ENCODE data around the gene PSMD13.

The PSMD13 gene

DNA sequence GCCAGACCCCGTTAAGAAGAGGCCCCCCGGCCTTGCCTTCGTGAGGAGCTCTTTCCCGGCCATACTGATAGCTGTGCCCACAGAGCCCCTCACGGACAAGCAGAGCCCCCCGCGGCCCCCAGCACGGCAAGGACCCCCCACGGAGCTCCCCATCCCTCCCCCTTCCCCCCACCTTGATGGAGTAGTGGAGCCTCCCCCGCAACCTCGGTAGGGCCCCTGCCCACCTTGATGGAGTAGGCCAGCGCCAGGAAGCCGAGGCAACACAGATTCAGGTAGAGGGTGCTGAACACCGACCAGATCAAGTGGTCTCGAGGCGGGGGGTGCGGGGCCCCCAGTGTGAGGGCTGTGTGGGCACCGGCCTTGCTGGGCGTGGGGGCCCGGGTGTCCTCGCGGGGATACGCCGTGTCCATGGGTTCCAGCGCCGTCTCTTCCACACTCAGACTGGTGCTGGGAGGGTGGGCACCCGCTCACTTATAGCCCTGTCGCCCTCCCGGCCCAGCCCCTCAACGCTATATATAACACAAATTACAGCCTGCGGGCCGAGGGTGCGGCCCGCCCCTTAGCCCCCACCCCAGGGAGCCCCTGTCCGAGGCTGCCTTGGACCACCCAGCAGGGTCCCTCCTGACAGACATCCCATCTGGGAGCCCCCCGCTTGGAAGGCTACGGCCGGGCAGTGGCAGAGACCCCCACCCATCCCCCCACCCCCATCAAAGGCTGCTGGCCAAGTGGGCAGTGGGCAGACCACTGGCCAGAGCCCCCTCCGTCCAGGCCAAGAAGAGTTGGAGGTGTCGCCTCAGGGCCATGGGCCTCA is 62.5 kb downstream of the PSMD13 start, which contains the start of gene IFITM5:
TSS of gene IFITM5 (minus strand) at position 446 of the 811 bp plus-strand sequence. CDS start at position 410, 36 bp downstream.
- TF ChIP-seq, protein P1, sequence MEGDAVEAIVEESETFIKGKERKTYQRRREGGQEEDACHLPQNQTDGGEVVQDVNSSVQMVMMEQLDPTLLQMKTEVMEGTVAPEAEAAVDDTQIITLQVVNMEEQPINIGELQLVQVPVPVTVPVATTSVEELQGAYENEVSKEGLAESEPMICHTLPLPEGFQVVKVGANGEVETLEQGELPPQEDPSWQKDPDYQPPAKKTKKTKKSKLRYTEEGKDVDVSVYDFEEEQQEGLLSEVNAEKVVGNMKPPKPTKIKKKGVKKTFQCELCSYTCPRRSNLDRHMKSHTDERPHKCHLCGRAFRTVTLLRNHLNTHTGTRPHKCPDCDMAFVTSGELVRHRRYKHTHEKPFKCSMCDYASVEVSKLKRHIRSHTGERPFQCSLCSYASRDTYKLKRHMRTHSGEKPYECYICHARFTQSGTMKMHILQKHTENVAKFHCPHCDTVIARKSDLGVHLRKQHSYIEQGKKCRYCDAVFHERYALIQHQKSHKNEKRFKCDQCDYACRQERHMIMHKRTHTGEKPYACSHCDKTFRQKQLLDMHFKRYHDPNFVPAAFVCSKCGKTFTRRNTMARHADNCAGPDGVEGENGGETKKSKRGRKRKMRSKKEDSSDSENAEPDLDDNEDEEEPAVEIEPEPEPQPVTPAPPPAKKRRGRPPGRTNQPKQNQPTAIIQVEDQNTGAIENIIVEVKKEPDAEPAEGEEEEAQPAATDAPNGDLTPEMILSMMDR (IDR thresholded peaks at IDR 0.05; ENCODE audit: insufficient read depth, low read depth, low read length, missing control alignments), result no peak
- DNase-seq (ENCODE audit: low read depth), result no peak

DNA sequence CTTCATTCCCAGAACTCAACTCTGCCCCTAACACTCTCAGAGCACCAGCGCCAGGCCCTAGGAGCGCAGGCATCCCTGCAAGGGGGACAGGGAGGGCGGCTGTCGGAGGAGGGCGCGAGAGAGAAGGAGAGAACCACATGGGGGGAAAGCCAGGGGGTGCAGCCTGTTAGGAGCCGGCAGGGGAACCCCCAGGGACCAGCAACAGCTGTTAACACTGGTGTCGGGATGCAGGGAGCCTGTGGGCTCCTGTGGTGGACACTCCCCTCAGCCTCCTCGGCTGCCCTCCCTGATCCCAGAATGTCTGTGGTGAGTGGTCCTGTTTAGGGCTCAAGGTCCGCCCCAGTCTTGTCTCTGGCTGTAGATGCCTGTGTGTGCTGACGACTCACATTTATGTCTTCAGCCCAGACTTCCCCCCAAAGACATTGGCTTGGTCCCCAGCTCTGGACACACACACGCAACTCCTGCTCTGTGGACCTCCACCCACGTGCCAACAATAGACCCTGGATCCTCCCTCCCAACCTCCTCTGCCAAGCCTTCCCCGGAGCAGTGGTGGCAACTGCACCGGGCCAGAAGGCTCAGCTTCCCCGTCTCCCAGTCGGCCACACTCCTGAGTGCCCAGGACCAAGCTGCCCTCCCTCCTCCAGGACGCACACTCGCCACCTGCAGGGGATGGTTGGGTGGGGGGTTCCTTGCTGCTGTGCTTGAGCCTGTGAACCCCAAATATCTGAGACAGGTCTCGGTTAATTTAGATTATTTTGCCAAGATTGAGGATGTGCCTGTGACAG is 63.4 kb downstream of the PSMD13 start:
- DNase-seq (ENCODE audit: low read depth), result no peak
- H3K4me3 ChIP-seq (ENCODE audit: low read depth, low read length), result no peak overlapping the region
- TF ChIP-seq, protein P1 (IDR thresholded peaks at IDR 0.05; ENCODE audit: insufficient read depth, low read depth, low read length, missing control alignments), result no peak

More for the DNA sequence above, 62.5 kb downstream of the PSMD13 start, which contains the start of gene IFITM5:
- no peak within 1 kb of the TSS for H3K4me3 ChIP-seq (ENCODE audit: low read depth, low read length)

Measured in GM12865 (cell line).